ENCODE results near the gene CDHR1. TPM values are rescaled to one million over a fixed set of nuclear protein-coding genes. Genes with fewer than 3 reads are reported as not detected.

CDHR1 gene
- total and polyA plus RNA-seq, 2 of the 8 experiments (the other 6 are each of a cell fraction or from before 2014, with no cell fraction given), result 3.9 to 10.5 TPM

- TF ChIP-seq, protein P1, sequence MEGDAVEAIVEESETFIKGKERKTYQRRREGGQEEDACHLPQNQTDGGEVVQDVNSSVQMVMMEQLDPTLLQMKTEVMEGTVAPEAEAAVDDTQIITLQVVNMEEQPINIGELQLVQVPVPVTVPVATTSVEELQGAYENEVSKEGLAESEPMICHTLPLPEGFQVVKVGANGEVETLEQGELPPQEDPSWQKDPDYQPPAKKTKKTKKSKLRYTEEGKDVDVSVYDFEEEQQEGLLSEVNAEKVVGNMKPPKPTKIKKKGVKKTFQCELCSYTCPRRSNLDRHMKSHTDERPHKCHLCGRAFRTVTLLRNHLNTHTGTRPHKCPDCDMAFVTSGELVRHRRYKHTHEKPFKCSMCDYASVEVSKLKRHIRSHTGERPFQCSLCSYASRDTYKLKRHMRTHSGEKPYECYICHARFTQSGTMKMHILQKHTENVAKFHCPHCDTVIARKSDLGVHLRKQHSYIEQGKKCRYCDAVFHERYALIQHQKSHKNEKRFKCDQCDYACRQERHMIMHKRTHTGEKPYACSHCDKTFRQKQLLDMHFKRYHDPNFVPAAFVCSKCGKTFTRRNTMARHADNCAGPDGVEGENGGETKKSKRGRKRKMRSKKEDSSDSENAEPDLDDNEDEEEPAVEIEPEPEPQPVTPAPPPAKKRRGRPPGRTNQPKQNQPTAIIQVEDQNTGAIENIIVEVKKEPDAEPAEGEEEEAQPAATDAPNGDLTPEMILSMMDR (IDR thresholded peaks at IDR 0.05; ENCODE audit: control extremely low read depth in 1 of 3, insufficient read depth in 1 of 3, low read depth in 1 of 3, low read length in 3 of 3), result peak; percentile 80 to 94 (median 88)
- TF ChIP-seq SUZ12 (IDR thresholded peaks at IDR 0.05; ENCODE audit: low read length) (no peak), HDAC2 (IDR thresholded peaks at IDR 0.05; ENCODE audit: borderline replicate concordance in 1 of 2, low read depth in 2 of 2, low read length in 2 of 2) (0 out of 4 replicates have a peak, but pooled peaks of 1 of the 2 experiments have one; percentile 32), EGR1 (IDR thresholded peaks at IDR 0.05; ENCODE audit: borderline replicate concordance, low read depth, low read length) (no peak), CHD2 (IDR thresholded peaks at IDR 0.05; ENCODE audit: low read length) (0 out of 2 replicates have a peak, but pooled peaks have one; percentile 11), TEAD4 (IDR thresholded peaks at IDR 0.05; ENCODE audit: low read depth, low read length) (0 out of 2 replicates have a peak, but pooled peaks have one; percentile 24), SIX5 (IDR thresholded peaks at IDR 0.05; ENCODE audit: low read depth, low read length) (no peak), BCL11A (IDR thresholded peaks at IDR 0.05; ENCODE audit: low read depth in 2 of 2, low read length in 2 of 2) (no peak), SIRT6 (IDR thresholded peaks at IDR 0.05; ENCODE audit: low read length) (no peak), HDAC6 (IDR thresholded peaks at IDR 0.05; ENCODE audit: low read depth, low read length) (no peak), KDM1A (IDR thresholded peaks at IDR 0.05; ENCODE audit: borderline replicate concordance, low read length) (no peak), CBX8 (IDR thresholded peaks at IDR 0.05; ENCODE audit: borderline replicate concordance, low read depth, low read length) (no peak), EZH2 (IDR thresholded peaks at IDR 0.05; ENCODE audit: low read depth, low read length, severe bottlenecking) (no peak), YY1 (IDR thresholded peaks at IDR 0.05; ENCODE audit: low read depth, low read length) (no peak), JUND (IDR thresholded peaks at IDR 0.05; ENCODE audit: low read length) (no peak)
- TF ChIP-seq, protein P2, sequence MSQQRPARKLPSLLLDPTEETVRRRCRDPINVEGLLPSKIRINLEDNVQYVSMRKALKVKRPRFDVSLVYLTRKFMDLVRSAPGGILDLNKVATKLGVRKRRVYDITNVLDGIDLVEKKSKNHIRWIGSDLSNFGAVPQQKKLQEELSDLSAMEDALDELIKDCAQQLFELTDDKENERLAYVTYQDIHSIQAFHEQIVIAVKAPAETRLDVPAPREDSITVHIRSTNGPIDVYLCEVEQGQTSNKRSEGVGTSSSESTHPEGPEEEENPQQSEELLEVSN (IDR thresholded peaks at IDR 0.05), result peak; percentile 100
Observed at GRCh38 chr10:84256510-84257342, 62.4 kb downstream of the CDHR1 start (continued).

All from H1 (cell line).